NK-92 (cell line): ENCODE results near the gene ZNF287.

ENCODE experiments used
- DNase-seq: peaks from one replicate; lab custom pipeline; 2025; ENCODE audit not compliant: unreplicated experiment; lab: John Stamatoyannopoulos, UW

ZNF287 gene

GRCh38 chr17:16517477-16517876, 51.5 kb downstream of the ZNF287 start:
- DNase-seq = no peak

DNA sequence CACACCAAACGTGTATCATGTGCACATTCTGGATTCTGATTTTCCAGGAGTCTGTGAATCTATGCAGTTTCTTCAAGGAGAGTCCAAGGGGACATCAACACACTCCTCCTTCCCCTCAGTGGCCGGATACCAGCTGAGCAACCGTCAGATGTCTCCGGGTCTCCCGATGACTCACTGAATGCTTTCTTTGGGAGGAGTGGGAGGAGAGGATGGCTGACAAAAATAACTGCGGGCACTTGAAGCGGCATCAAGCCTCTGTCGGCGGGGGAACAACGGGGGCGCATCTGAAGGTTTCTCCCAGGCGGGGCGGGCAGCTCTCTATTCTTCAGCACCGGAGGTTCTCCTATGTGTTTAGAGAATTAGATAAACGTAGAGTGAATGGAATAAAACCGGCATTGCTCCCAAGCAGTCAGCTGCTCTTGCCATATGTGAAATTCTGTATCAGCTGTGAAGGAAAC, 52.4 kb downstream of the ZNF287 start:
- DNase-seq = no peak

DNA sequence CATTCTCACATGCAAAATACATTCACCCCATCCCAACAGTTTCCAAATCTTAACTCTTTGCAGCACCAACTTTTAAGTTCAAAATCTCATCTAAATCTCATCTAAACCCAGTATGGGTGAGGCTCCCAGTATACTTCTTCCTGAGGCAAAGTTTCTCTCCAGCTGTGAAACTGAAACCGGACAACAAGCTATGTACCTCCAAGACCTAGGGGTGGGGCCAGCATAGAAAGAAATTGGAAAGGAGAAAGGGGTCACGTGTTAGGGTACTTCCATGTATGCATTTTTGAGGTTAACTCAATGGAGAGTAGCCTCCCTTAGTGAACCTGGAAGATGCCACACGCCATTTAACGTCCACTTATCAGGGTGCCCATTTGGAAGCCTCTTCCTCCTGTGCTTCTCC, 53.1 kb downstream of the ZNF287 start:
- no peak for DNase-seq

DNA sequence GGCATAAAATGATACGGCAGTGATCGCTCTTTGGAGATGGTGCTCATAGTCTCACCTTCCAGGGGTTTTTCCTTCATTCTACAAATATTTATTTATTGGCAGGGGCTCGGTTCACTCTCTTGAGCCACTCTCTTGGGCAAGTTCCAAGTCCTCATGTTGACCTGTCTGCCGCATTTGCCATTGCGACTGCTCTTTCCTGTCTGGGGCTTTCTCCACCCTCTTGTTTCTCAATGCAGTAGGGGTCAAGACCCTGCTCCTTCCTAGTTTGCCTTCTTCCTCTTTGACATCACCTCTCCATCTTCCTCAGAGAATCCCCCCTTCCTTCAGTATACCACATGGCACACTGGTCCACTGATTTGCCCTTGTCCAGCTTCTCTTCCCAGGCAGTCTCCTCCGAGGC, 55.1 kb downstream of the ZNF287 start:
- no peak for DNase-seq

DNA sequence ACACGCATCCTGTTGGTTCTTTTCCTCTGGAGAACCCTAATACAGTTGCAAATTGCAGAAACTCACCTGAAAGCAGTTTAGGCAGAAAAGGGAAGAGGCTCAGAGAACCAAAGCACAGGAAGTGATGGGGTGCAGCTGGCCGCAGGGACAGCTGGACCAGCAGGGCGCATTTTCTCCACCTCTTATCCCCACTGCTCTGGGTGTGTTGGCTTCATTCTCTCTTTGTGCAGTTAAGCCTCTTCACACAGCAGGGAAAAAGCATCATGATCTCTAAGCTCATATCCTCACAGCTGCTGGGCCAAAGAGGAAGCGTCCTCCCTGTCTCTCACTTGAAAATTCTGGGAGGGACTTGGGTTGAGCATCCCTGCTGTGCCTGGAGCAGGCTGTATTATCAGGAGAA, 57.0 kb downstream of the ZNF287 start:
- DNase-seq = no peak

- DNase-seq = no peak
Measured at GRCh38 chr17:16511593-16511992, 57.4 kb downstream of the ZNF287 start.

DNA sequence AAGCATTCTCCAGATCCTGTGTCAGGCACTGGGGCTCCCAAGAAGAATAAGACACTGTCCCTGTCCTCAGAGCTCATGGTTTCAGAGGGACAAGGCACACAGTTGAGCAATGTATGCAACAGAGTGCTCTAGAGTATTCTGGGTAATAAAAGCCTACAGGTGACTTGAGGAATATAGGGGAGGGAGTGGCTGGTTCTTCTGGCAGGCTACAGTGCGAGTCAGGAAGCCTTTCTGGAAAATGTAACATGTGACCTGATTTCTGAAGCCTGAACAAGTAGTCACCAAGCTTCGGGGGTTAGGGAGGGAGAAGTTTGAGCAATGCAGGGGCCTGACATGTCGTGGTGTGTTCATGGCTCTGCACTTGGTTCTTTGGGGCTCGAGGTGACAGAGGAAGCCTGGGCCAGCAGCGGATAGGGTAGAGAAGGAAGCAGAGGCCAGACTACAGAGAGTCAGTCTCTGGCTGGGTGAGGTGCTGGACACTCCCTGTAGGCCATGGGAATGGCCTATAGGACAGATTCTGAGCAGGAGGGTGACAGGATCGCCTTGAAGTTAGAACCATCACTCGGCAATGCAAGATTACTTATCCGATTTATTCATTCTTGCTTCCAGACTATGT, 61.0 kb downstream of the ZNF287 start:
- DNase-seq = no peak

DNA sequence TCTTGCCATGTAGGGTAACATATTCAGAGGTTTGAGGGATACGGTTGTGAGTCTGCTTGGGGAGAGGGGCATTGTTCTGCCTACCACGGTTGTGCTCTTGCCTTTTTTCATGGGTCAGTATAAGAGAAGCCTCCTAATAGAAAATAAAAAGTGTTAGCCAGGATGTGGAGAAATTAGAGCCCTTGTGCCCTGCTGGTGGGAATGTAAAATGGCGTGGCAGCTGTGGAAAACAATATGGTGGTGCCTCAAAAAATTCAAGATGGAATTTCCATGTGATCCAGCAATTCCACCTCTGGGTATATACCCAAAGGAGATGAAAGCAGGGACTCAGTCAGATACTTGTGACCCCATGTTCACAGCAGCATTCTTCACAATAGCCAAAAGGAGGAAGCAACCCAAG, 62.8 kb downstream of the ZNF287 start:
- DNase-seq = no peak

DNA sequence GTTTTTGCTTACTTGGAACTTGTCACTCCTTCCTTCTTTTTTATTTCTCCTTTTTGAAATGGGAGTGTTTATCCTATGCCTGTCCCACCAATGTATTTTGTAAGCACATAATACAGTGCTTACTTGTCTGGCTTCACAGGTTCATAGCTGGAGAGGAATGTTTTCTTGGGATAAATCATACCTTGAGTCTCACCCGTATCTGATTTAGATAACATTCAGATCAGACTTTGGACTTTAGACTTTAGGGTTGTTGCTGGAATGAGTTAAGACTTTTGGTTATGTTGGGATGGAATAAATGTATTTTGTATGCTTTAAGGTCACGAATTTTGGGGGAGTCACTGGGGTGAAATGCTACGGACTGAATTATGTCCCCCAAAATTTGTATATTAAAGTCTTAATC, 64.0 kb downstream of the ZNF287 start:
- DNase-seq = no peak
